Astrocyte (in vitro differentiated cells and primary cell): ENCODE data around the gene CAMK2B. TPM values are rescaled to one million over a fixed set of nuclear protein-coding genes. Genes with fewer than 3 reads are reported as not detected.

Source experiments
- DNase-seq: peaks from one replicate; pipeline ENCODE4 v3.0.0-alpha.2; 2010; ENCODE audit warnings: low read depth
- FAIRE-seq: peaks from 2 replicates; lab custom pipeline; 2011; peaks lifted over from hg19 to GRCh38; lab: Jason Lieb, UNC
- H2AFZ ChIP-seq: 2 replicates; pipeline ENCODE4 v1.6.0; 2012; ENCODE audit warnings: low read depth, low read length, inconsistent platforms
- H3K27ac ChIP-seq: 2 replicates; pipeline ENCODE4 v1.5.1; 2011; ENCODE audit warnings: low read depth, low read length, inconsistent platforms
- H3K27me3 ChIP-seq: 2 replicates; pipeline ENCODE4 v1.6.0; 2011; ENCODE audit warnings: low read length, inconsistent platforms; ENCODE audit not compliant: insufficient read depth
- H3K36me3 ChIP-seq: 2 replicates; pipeline ENCODE4 v1.5.1; 2011; ENCODE audit warnings: low read length, inconsistent platforms; ENCODE audit not compliant: insufficient read depth
- H3K4me1 ChIP-seq: 2 replicates; pipeline ENCODE4 v1.5.1; 2011; ENCODE audit warnings: low read length, inconsistent platforms; ENCODE audit not compliant: insufficient read depth
- H3K4me2 ChIP-seq: 2 replicates; pipeline ENCODE4 v1.6.0; 2012; ENCODE audit warnings: low read length, inconsistent platforms
- H3K4me3 ChIP-seq: 2 replicates; pipeline ENCODE4 v1.5.1; 2011; ENCODE audit warnings: low read depth, mild to moderate bottlenecking, low read length, inconsistent platforms; ENCODE audit not compliant: insufficient read depth
- H3K79me2 ChIP-seq: 2 replicates; pipeline ENCODE4 v1.6.0; 2012; ENCODE audit warnings: mild to moderate bottlenecking, low read length, inconsistent platforms; ENCODE audit not compliant: insufficient read depth
- H3K9ac ChIP-seq: 2 replicates; pipeline ENCODE4 v1.6.0; 2012; ENCODE audit warnings: mild to moderate bottlenecking, low read length, inconsistent platforms
- H3K9me3 ChIP-seq: 2 replicates; pipeline ENCODE4 v1.5.1; 2012; ENCODE audit warnings: low read depth, mild to moderate bottlenecking, low read length, inconsistent platforms; ENCODE audit not compliant: insufficient read depth
- H4K20me1 ChIP-seq: 2 replicates; pipeline ENCODE4 v1.6.0; 2012; ENCODE audit warnings: low read length, inconsistent platforms; ENCODE audit not compliant: insufficient read depth
- H3K27ac Mint-ChIP-seq: one replicate; pipeline ENCODE4 v1.8.0; 2021; ENCODE audit warnings: mild to moderate bottlenecking, mixed read lengths; ENCODE audit not compliant: unreplicated experiment
- H3K27me3 Mint-ChIP-seq: one replicate; pipeline ENCODE4 v1.8.0; 2021; ENCODE audit warnings: low read depth, mixed read lengths; ENCODE audit not compliant: unreplicated experiment
- H3K36me3 Mint-ChIP-seq: one replicate; pipeline ENCODE4 v1.8.0; 2021; ENCODE audit warnings: low read depth, mixed read lengths; ENCODE audit not compliant: unreplicated experiment
- H3K4me1 Mint-ChIP-seq: one replicate; pipeline ENCODE4 v1.8.0; 2021; ENCODE audit warnings: low read depth, mixed read lengths; ENCODE audit not compliant: unreplicated experiment
- H3K4me3 Mint-ChIP-seq: one replicate; pipeline ENCODE4 v1.8.0; 2021; ENCODE audit warnings: mild to moderate bottlenecking, moderate library complexity, mixed read lengths; ENCODE audit not compliant: unreplicated experiment
- H3K9me3 Mint-ChIP-seq: one replicate; pipeline ENCODE4 v1.8.0; 2021; ENCODE audit warnings: mild to moderate bottlenecking, mixed read lengths; ENCODE audit not compliant: unreplicated experiment
- EZH2 ChIP-seq: IDR thresholded peaks from 2 replicates; pipeline ENCODE4 v1.6.1; 2012; ENCODE audit warnings: mild to moderate bottlenecking, low read length, inconsistent platforms; ENCODE audit not compliant: insufficient read depth
- total RNA-seq: library from RNA; stranded (reverse); gene quantifications from 2 replicates; pipeline ENCODE4 v1.2.1, GENCODE V29; 2021
- TF ChIP-seq, protein P1 (sequence below): IDR thresholded peaks from 2 replicates; pipeline ENCODE4 v1.5.1; 2011; ENCODE audit warnings: low read depth, mild to moderate bottlenecking, inconsistent platforms, low read length, moderate library complexity; ENCODE audit not compliant: insufficient read depth

Gene CAMK2B
- total RNA-seq, 1 donor from 2014 or later: 0.18 TPM

DNA sequence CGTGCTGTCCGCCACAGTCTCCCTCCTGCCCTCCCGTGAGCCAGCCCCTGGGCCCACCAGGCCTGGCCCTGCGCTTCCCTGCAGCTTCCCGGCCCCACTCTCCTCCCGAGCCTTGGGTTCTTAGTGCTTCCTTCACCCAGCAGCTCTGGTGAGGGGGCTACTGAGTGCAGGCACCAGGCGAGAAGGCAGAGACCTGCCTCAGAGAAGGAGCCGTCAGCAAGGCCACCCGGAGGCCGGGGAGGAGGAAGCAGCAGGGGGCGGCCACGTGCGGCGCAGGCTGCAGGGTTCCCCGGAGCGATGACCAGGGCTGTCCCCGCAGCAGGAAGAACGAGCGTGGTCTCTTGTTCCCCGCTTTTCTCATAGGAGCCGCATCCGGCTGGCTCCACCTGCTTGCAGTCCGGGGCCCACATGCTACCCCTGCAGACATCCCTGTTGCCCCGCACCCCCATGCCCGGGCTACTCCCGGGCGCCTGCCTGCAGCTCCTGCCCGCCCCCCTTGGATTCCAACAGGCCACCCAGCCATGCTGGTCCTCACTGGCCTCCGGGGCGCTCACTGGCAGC lies 104.1 kb downstream of the CAMK2B start:
- H3K27me3 Mint-ChIP-seq: peaks cover 20% of the 10 kb centered on the region
- H3K4me3 Mint-ChIP-seq: no peak overlapping the region
- no peaks in the 10 kb centered on the region for H3K9me3 Mint-ChIP-seq
- no peak for FAIRE-seq
- peaks cover 4% of the 10 kb centered on the region for H3K9me3 ChIP-seq
- H3K4me3 ChIP-seq: no peak overlapping the region
- H3K79me2 ChIP-seq: no peaks in the 10 kb centered on the region
- peaks cover 6% of the 10 kb centered on the region for H3K27me3 ChIP-seq
- H3K36me3 Mint-ChIP-seq: no peaks in the 10 kb centered on the region
- TF ChIP-seq, protein P1, sequence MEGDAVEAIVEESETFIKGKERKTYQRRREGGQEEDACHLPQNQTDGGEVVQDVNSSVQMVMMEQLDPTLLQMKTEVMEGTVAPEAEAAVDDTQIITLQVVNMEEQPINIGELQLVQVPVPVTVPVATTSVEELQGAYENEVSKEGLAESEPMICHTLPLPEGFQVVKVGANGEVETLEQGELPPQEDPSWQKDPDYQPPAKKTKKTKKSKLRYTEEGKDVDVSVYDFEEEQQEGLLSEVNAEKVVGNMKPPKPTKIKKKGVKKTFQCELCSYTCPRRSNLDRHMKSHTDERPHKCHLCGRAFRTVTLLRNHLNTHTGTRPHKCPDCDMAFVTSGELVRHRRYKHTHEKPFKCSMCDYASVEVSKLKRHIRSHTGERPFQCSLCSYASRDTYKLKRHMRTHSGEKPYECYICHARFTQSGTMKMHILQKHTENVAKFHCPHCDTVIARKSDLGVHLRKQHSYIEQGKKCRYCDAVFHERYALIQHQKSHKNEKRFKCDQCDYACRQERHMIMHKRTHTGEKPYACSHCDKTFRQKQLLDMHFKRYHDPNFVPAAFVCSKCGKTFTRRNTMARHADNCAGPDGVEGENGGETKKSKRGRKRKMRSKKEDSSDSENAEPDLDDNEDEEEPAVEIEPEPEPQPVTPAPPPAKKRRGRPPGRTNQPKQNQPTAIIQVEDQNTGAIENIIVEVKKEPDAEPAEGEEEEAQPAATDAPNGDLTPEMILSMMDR: no peak
- H3K36me3 ChIP-seq: no peaks in the 10 kb centered on the region
- peak overlapping the region; percentile 26 for H2AFZ ChIP-seq
- no peak overlapping the region for H3K27ac Mint-ChIP-seq
- no peak overlapping the region for H3K9ac ChIP-seq
- peaks cover 5% of the 10 kb centered on the region for H3K4me1 Mint-ChIP-seq
- DNase-seq: no peak
- no peak overlapping the region for H3K27ac ChIP-seq
- H4K20me1 ChIP-seq: no peaks in the 10 kb centered on the region
- no peaks in the 10 kb centered on the region for H3K4me1 ChIP-seq
- no peak overlapping the region for H3K4me2 ChIP-seq

DNA sequence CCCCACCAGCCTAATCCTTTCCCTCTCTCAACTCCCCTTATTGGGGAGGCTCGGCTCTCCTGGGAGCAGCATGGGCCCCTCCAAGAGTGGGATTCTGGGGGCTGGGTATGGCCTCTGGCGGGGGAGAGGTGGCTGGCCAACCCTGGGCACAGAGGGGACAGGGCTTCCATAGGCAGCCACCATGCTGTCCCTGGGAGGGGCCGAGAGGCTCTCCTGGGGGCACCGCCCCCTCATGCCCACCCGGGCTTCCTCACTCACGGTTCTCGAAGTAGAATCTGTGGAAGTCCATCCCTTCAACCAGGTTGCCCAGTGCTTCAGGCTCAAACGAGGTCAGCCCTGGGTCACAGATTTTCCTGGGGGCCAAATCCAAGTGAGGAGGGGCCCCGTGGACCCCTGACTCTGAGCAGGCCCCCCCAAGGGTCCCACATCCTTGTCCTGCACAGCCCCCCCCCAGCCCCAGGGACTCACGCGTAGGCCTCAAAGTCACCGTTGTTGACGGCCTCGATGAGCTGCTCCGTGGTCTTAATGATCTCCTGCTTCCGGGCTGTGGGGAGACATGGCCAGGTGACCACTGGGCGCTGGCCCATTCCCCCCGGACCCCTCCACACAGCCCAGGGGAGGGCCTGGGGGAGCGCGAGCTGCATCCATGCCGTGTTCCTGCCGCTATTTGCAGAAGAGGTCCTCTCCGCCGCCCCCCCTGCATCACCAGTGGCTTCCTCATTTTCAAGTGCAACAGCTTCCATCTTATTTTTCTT lies 104.9 kb downstream of the CAMK2B start:
- no peaks in the 10 kb centered on the region for H4K20me1 ChIP-seq
- Mint-ChIP-seq H3K4me1 (peaks cover 5% of the 10 kb centered on the region), H3K4me3 (no peak overlapping the region), H3K27ac (no peak overlapping the region), H3K27me3 (peaks cover 12% of the 10 kb centered on the region), H3K9me3 (no peaks in the 10 kb centered on the region), H3K36me3 (no peaks in the 10 kb centered on the region)
- peaks cover 4% of the 10 kb centered on the region for H3K27me3 ChIP-seq
- H3K4me3 ChIP-seq: no peak overlapping the region
- no peak overlapping the region for H3K27ac ChIP-seq
- no peak for FAIRE-seq
- no peak overlapping the region for H3K4me2 ChIP-seq
- no peaks in the 10 kb centered on the region for H3K79me2 ChIP-seq
- no peak overlapping the region for H3K9ac ChIP-seq
- H3K36me3 ChIP-seq: no peaks in the 10 kb centered on the region
- TF ChIP-seq, protein P1: no peak
- no peak for TF ChIP-seq EZH2
- H3K9me3 ChIP-seq: peaks cover 4% of the 10 kb centered on the region
- no peak for DNase-seq
- H2AFZ ChIP-seq: no peak overlapping the region
- no peaks in the 10 kb centered on the region for H3K4me1 ChIP-seq

DNA sequence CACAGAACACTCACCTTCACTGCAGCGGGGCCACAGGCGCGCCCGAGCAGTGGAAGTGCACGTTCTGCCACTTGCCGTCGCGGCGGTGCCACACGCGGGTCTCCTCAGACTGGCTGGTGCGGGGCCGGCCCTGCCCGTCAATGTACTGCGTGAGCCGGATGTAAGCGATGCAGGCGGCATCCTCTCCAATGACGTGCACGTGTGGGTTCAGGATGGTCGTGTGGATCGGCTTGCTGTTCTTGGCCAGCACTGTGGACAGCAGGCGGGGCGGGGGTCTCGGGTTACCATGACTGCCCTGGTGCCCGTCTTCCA lies 105.4 kb downstream of the CAMK2B start:
- Mint-ChIP-seq H3K27ac (no peak overlapping the region), H3K4me3 (no peak overlapping the region), H3K27me3 (peaks cover 11% of the 10 kb centered on the region), H3K9me3 (no peaks in the 10 kb centered on the region), H3K36me3 (no peaks in the 10 kb centered on the region), H3K4me1 (peaks cover 5% of the 10 kb centered on the region)
- Histone ChIP-seq H3K9ac (no peak overlapping the region), H3K4me2 (no peak overlapping the region), H4K20me1 (no peaks in the 10 kb centered on the region), H2AFZ (no peak overlapping the region), H3K4me1 (no peaks in the 10 kb centered on the region), H3K4me3 (no peak overlapping the region), H3K9me3 (peaks cover 4% of the 10 kb centered on the region), H3K27ac (no peak overlapping the region), H3K79me2 (no peaks in the 10 kb centered on the region), H3K27me3 (peaks cover 4% of the 10 kb centered on the region), H3K36me3 (no peaks in the 10 kb centered on the region)
- DNase-seq (no peak), FAIRE-seq (no peak)
- TF ChIP-seq EZH2: no peak
- TF ChIP-seq, protein P1: no peak
